HUDEP-2 (cell line): ENCODE data around the gene MS4A6A.
A peak's percentile ranks its signal among the peaks of the same experiment; 100 is the strongest.
"Not testable (repeated sequence)": the region's sequence is repeated elsewhere in the genome, so short reads cannot be mapped to it uniquely, and the experiment has no call there.

Experiments used
- DNase-seq, 76 experiments: peaks; one replicate each; lab custom pipeline; 2025; ENCODE audit not compliant: unreplicated experiment in 76 of 76; lab: John Stamatoyannopoulos, UW

MS4A6A gene

GRCh38 chr11:60182541-60183330, at the start of gene MS4A6A:
Gene MS4A6A (minus strand): TSS chr11:60183083. CDS start chr11:60181727, 1,356 bp downstream.
- DNase-seq, result no peak

GRCh38 chr11:60230681-60231080, 47.8 kb upstream of the MS4A6A start:
- no peak for DNase-seq

GRCh38 chr11:60222141-60222540, 39.3 kb upstream of the MS4A6A start:
- no peak for DNase-seq

- no peak for DNase-seq
Measured at GRCh38 chr11:60221692-60222091, 38.8 kb upstream of the MS4A6A start.

- DNase-seq, result no peak
Measured at GRCh38 chr11:60221181-60221580, 38.3 kb upstream of the MS4A6A start.

GRCh38 chr11:60214386-60214785, 31.5 kb upstream of the MS4A6A start:
- no peak for DNase-seq

GRCh38 chr11:60211206-60211605, 28.3 kb upstream of the MS4A6A start:
- DNase-seq, result no peak

- DNase-seq, result no peak
Measured at GRCh38 chr11:60209977-60210376, 27.1 kb upstream of the MS4A6A start.

- no peak for DNase-seq
Measured at GRCh38 chr11:60208951-60209350, 26.1 kb upstream of the MS4A6A start.

GRCh38 chr11:60208146-60208895, 25.4 kb upstream of the MS4A6A start:
- no peak for DNase-seq

GRCh38 chr11:60206616-60207015, 23.7 kb upstream of the MS4A6A start:
- DNase-seq, result no peak

GRCh38 chr11:60204922-60205321, 22.0 kb upstream of the MS4A6A start:
- no peak for DNase-seq

- not testable (repeated sequence) for DNase-seq
Measured at GRCh38 chr11:60201334-60201733, 18.5 kb upstream of the MS4A6A start.

- no peak for DNase-seq
Measured at GRCh38 chr11:60197442-60197841, 14.6 kb upstream of the MS4A6A start.

GRCh38 chr11:60195923-60196368, 13.1 kb upstream of the MS4A6A start:
- no peak for DNase-seq

- no peak for DNase-seq
Measured at GRCh38 chr11:60194511-60194910, 11.6 kb upstream of the MS4A6A start.

- peak in 62 of 76 experiments; percentile 2 to 82 (median 36) for DNase-seq
Measured at GRCh38 chr11:60193687-60194433, 11.0 kb upstream of the MS4A6A start.

- not testable (repeated sequence) for DNase-seq
Measured at GRCh38 chr11:60192564-60192963, 9.7 kb upstream of the MS4A6A start.

- DNase-seq, result not testable (repeated sequence)
Measured at GRCh38 chr11:60188481-60188880, 5.6 kb upstream of the MS4A6A start.

GRCh38 chr11:60186128-60186527, 3.2 kb upstream of the MS4A6A start:
- DNase-seq, result not testable (repeated sequence)

- not testable (repeated sequence) for DNase-seq
Measured at GRCh38 chr11:60185512-60185827, 2.6 kb upstream of the MS4A6A start.
